EL (cell line): ENCODE measurements around the gene BRPF3.

ENCODE experiments used
- DNase-seq: peaks from one replicate; pipeline ENCODE4 v3.0.0-alpha.2; 2016

The BRPF3 gene

DNA sequence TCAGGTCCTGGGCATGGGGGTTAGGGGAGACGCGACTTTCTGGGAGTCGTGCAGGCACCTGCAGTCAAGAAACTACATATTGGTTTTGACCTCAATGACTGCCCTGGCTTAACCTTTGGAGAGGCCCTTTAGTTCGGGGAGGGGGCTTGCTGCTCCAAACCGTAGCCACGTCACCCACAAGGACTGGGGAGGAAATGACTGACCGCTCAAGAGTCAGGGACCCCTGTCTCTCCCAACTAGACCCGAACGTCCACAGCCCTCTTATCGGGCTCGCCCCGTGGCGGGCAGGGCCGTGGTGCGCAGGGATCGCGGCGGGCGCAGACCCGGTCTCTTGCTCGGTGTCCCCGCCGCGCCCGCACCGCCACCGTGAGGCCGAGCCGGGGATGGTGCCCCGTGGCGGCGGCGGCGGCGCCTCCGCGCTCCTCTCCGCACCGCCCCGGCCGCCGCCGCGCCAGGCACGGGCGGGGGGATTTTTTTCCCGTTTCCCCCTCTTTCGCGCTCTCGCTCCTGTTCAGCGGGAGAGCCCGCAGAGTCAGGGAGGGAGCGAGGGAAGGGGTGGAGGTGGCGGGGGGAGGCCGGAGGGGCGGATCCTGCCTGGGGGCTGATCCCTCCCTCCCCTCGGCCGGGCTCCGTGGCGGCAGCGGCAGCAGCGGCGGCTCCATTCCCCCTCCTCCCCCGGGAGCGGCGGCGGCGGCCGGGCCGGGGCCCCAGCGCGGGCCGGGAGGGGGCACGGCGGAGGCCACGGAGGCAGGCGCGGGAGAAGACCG lies at the start of gene BRPF3:
Gene BRPF3 (plus strand): TSS at position 632 of the 767 bp plus-strand sequence. CDS start 3,579 bp downstream, outside the sequence.
- peak; percentile 79 for DNase-seq

DNA sequence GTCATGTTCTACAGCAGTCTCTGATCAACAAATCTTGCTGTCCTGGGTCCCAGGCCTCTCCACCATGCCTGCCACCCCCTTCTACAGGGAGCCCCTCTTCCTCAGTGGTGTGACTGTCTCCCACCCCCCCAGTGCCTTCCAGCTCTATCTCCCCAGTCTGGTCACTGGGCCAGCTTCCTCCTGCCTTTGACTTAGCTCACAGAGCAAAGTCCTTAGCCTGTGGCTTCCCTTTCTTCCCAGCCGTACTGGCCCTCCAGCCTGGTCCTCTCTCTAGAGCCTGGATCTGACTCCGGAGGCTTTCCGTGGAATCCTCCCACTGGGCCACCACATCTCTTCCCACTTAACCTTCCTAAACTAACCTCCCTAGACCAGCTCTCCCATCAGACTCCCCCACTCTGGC lies 49.2 kb upstream of the BRPF3 start:
- no peak for DNase-seq

DNA sequence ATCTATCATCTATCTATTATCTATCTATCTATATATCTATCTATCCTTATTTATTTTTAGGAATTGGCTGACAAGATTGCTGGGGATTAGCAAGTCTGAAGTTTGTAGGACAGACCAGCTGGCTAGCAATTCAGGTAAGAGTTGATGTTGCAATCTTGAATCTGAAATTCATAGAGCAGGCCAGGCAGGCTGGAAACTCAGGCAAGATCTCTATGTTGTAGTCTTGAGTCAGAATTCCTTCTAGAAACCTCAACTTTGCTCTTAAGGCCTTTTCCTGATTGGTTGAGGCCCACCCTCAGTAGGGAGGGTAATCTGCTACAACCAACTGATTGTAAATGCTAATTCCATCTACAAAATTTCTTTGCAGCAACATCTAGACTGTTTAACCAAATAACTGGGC lies 47.1 kb upstream of the BRPF3 start:
- no peak for DNase-seq

DNA sequence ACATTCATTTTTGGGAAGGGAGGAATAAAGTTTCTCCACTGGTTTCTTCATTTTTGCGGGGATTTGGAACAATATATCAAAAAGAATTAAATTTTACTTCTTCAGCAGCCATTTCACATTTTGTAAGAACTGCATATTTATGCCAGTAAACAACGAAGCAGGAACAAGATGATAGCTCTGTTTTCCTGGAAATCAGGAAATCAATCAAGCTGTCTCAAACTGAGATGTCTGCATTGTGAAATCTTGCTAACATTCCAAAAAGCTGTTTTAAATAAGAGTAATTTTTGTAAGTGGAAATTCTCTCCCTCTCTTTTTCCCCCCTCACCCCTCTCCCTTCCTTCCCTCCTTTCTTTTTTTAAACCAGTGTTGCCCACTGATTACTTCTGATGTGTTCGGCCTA lies 46.3 kb upstream of the BRPF3 start:
- DNase-seq, result no peak

DNA sequence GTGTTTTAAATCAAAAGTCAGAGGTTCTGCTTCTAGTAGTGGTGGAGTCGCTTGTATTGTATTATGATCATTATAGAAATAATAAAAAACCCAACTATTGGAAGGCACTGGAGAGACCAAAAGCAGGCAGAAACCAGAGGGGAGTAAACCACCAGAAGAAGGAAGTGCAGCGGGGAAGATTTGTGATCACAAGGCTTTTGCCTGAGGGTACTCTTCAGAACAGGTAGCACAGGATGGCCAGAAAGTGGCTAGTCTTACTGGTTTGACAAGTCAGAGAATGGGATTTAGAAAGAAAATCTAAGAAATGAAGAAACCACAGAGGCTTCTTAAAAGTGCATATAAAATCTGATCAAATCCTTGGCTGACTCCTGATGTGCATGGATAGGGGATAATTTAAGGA lies 42.3 kb upstream of the BRPF3 start:
- no peak for DNase-seq

DNA sequence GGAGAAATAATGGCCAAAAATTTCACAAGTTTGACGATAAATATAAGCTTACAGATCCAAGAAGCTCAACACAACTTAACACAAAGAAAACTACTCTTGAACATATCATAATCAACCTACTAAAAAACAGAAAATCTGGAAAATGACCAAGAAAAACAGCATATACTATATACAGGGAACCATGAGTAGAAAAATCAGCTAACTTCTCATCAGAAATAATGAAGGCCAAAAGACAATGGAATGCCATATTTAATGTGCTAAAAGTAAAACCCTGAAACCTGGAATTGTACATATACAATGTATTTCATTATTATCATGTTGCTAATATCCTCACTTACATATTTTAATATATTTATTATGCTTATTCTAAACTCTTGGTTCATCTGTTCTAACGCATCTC lies 40.9 kb upstream of the BRPF3 start:
- no peak for DNase-seq

DNA sequence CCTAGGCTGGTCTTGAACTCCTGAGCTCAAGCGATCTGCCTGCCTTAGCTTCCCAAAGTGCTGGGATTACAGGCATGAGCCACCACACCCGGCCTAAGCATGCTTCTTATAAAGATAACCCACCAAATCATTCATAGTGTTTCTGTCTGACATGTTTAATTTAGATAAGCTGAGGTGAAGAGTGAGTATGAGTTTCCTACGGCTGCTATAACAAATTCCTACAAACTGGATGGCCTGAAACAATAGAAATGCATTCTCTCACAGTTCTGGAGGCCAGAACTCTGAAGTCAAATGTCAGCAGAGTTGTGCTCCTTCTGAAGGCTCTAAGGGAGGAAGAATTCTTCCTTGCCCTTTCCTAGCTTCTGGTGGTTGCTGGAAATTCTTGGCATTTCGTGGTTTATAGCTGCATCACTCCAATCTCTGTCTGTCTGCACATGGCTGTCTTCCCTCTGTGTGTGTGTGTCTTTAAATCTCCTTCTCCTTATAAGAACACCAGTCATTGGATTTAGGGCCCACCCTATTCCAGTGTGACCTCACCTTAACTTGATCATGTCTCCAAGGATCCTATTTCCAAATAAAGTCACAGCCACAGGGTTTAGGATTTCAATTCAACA lies 36.3 kb upstream of the BRPF3 start:
- peak; percentile 43 for DNase-seq

DNA sequence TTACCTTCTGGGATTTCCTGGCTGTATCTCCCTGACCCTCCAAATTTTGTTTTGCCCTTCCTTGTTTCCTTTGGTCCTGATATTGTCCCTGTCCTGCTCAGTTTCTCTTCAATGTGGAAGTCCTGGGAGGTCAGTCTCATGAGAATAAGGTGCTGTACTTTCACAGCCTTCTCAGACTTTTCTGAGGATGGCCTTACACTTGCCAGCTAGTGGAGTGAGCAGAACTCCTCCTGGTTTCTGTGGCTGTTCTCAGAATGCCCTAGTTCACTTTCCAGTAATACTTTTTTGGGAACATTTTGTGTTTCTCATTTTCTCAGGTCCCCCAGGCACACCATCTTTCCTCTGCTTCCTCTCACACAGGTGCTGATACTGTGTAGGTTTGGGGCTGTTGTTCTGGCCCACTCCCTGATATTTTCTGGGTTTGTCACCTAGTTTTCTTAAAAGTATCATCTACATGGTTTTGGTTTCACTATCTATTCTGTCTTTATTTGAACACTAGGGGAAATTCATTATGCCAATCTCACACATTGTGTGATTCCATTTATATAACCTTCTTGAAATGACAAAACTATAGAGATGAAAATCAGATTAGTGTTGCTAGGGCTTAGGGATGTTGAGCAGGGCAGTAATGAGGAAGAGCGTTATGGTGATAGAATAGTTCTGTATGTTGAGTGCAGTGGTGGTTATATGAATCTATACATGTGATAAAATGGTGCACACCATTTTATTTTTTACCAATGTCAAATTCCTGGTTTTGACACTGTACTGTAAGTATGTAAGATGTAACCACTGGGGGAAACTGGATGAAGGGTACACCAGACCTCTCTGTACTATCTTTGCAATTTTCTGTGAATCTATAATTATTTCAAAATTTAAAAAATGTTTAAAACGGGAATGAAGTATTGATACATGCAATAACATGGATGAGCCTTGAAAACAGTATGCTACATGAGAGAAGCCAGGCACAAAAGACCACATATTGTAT lies 27.2 kb upstream of the BRPF3 start:
- no peak for DNase-seq

DNA sequence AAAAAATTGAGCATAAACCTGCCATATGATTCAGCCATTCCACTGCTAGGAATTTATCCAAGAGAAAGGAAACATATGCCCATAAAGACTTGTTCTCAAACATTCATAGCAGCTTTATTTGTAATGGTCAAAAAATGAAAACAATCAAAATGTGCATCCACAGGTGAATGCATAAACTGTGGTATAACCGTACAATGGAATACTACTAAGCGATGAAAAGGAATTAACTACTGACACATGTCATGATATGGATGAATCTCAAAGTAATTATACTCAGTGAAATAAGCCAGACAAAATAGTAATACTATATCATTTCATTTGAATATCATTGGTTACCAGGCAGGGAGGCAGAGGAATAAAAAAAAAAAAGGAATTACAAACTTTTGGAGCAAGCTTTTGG lies 25.8 kb upstream of the BRPF3 start:
- DNase-seq, result no peak

DNA sequence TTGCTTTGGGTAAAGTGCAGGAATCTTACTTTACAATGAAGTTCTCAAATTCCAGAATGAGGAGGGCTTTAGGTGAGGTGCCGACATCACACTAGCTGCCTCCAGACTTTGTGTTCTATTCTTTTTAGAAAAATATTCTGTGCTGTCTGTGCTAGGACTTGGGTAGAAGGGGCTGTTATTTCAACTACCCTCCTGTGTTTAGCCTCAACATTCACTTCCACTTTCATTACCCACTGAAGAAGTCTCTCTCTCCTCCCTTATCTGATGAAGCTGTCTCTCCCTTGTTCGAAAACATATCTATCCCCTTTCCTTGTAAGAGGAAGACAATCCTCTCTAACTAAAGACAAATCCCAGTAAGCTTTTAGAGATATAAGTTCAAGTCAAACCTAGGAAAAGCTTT lies 25.0 kb upstream of the BRPF3 start:
- DNase-seq, result no peak

DNA sequence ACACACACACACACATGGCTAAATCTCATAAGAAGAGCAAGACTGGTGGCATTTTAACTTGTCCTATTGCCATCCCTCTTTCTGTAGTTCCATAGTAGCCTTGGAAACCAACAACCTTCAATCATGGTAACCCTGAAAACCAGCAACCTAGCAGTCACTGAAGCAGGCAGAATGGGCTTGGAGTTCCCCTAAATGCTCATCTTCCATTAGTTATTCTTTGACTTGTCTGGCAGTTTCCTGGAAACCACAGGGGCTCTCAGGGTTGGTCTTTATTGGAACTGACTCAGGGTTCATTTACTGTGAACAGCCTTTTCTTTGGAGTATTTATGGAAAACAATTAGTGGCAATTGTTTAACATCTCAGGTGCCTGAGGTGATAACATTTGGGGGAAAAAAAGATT lies 19.4 kb upstream of the BRPF3 start:
- no peak for DNase-seq

DNA sequence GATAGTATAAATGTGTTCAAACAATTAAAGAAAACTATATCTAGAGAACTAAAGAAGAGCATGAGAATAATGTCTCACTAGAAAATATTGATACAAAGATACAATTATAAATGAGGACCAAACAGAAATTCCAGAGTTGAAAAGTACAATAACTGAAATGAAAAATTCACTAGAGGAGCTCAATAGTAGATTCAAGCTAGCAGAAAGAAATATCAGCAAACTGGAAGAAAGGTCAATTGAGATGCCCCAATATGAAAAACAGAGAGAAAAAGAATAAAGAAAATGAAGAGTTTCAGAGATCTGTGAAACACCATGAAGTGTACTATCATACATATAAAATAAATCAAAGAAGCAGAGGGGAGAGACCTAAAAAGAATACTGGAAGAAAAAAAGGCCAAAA lies 18.0 kb upstream of the BRPF3 start:
- DNase-seq, result no peak

DNA sequence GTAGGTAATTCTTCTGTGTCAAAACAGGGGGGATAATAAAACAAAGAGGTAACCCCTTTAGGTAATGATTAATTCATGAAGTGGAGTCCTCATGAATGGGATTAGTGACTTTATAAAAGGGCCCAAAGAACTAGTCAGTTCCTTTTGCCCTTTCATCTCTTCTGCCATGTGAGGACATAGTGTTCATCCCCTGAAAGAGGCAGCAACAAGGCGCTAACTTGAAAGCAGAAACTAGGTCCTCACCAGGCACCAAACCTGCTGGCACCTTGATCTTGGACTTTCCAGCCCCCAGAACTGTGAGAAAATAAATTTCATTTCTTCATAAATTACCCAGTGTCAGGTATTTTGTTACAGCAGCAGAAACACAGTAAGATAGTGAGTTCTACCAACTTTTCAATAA lies 16.4 kb upstream of the BRPF3 start:
- no peak for DNase-seq

DNA sequence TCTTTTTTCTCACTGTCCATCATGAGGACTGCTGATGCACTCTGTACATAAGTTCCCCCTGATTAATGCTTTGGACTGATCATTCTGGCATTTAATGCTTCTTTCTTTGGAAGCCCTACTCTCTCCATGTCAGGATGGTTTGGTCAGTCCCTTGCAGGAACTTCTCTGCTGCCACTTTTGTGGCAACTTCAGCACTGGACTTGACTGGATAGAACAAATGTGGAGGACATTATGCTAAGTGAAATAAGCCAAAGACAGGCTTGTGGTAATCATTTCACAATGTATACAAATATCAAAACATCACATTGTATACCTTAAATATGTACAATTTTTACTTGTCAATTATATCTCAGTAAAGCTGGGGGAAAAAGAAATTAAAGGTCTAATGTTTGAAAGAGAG lies 12.2 kb upstream of the BRPF3 start:
- no peak for DNase-seq

DNA sequence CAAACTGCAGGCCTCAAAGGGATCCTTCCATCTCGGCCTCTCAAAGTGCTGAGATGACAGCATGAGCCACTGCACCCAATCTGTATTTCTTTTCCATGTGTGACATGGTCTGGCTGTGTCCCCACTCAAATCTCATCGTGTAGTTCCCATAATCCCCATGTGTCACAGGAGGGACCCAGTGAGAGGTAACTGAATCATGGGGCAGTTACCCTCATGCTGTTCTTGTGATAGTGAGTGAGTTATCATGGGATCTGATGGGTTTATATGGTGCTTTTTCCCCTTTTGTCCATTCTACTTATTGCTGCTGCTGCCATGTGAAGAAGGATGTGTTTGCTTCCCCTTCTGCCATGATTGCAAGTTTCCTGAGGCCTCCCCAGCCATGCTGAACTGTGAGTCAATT lies 10.3 kb upstream of the BRPF3 start:
- DNase-seq, result no peak

DNA sequence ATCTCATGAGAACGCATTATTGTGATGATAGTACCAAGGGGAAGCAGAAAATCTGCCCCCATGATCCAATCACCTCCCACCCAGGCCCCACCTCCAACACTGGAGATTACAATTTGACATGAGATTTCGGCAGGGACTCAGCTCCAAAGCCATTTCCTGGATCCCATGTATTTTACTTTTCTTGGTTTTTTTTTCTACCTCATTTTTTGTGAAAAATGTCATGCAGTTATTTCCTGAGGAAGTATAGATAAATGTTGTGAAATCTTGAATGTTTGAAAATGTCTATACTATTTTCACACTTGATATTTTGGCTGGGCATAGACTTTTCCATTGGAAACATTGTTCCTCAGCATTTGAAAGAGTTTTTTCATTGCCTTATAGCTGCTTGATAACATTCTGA lies 9.1 kb upstream of the BRPF3 start:
- DNase-seq, result no peak

DNA sequence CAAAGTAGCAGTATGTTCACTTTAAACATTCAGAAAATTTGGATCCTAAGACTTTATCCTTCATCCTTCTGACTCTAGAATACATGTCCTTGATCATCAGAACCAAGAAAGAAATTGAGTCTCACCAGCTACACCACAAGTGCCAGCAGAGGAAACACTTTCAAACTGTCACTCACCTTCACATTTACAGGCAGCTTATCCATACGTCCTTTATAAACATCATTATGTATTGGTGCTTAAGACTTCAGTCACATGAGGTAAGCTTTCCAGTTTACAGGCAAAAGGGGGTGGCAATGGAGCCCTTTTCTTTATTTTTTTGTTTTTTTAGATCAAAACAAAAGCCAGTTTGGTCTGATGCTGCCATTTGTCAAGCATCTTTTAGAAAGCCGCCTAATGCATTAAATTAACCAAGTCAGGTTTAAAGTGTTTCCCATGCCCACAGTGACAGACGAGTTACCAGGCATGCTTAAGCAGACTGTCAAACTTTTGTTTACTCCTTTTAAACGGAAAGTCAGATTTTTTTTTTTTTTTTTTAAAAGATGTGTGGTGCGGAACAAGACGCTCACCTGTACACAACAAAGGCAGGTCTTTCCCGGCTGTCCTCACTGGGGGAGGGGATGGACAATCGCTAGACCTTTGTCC lies 952 bp upstream of the BRPF3 start:
- DNase-seq, result no peak

DNA sequence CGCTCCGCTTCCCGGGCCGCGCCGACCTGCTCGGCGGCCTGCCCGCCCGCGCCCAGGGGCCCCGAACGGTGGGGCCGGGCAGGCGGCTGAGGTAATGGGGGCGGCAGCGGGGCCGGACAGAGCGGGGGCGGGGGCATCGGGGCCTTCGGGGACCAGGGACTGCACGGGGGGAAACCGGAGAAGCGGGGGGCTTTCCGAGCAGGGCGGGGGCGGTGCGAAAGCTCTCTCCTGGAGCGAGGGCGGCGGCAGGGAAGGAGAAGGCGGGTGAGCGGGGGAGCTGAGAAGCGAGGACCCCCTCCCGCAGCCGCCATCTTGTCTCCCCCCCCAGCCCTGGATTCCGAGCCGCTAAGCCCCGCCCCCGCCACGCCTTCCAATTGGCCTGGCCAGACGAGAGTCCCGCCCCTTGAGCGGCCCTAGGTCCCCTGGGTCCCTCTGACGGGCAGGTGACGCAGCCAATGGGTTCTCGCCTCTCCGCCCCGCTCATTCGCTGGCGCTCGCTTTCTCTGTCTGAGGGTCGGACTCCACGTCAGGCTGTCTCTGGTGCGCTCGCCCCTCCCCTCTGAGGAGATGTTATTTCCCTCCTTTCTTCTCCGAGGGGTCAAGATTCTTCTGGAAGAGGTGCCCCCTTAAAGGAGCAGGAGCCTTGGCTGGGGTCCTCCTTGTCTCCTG lies 470 bp downstream of the BRPF3 start:
- DNase-seq, result peak; percentile 98

DNA sequence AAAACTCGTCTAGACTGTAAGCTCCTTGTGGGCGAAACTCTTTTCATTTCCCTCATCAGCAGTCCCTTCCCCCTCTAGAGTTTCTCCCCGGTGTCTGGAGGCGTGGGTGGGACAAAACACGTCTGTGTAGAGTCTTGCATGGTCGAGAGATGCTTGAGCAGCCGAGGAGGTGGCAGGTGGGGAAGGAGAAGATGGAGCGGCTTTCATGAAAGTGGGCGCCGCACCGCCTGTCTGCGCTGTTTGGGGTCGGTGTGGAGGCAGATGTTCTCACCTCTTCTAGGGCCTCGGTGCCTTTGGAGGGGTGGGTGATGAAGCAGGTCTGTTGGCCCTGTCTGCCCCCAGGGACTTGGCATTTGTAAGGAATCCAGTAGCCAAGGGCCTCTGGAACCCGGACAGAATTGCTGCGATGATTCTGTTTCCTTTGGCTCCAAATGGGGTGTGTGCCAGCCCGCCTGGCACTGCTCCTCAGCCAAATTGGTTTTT lies 1.2 kb downstream of the BRPF3 start:
- peak; percentile 6 for DNase-seq

DNA sequence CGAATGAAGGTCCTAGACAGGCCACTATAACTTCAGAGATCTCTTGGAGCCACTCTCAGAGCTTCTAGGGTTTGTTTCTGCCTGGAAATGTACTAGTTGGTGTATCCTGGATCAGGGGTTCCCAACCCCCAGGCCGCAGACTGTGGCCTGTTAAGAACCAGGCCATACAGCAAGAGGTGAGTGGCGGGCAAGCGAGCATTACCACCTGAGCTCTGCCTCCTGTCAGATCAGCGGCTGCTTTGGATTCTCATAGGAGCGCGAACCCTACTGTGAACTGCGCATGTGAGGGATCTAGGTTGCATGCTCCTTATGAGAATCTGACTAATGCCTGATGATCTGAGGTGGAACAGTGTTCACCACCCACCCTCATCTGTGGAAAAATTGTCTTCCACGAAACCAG lies 2.4 kb downstream of the BRPF3 start:
- DNase-seq, result no peak

DNA sequence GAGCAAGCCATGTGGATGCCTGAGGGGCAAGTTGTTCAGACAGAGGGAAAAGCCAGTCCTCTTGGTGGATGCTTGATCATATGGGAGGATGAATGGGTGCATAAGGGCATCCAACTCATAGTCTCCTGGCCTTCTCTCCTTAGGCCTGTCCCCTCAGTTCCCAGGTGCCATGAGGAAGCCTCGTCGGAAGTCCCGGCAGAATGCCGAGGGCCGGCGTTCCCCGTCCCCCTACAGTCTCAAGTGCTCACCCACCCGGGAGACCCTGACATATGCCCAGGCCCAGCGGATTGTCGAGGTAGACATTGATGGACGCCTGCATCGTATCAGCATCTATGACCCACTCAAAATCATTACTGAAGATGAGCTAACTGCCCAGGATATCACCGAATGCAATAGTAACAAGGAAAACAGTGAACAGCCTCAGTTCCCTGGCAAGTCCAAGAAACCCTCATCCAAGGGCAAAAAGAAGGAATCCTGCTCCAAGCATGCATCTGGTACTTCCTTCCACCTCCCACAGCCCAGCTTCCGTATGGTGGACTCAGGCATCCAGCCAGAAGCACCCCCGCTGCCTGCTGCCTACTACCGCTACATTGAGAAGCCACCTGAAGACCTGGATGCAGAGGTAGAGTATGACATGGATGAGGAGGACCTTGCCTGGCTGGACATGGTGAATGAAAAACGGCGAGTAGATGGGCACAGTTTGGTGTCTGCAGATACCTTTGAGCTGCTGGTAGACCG lies 3.8 kb downstream of the BRPF3 start:
- no peak for DNase-seq
